Fibroblast of lung (primary cell): ENCODE results near the gene TNFAIP2. TPM values are rescaled to one million over a fixed set of nuclear protein-coding genes. Genes with fewer than 3 reads are reported as not detected.

Experiments
- DNase-seq, 2 donors: peaks; one replicate each; pipeline versions ENCODE4 v3.0.0 to v3.0.0-alpha.2; 2010; ENCODE audit warnings: low read depth in 2 of 2
- H2AFZ ChIP-seq: 2 replicates; pipeline ENCODE4 v1.5.1; 2012; ENCODE audit warnings: low read length, control low read depth, inconsistent platforms
- H3K27ac ChIP-seq: 2 replicates; pipeline ENCODE4 v1.5.1; 2011; ENCODE audit warnings: low read length, control low read depth; ENCODE audit not compliant: insufficient read depth
- H3K27me3 ChIP-seq: 2 replicates; pipeline ENCODE4 v1.5.1; 2011; ENCODE audit warnings: mild to moderate bottlenecking, low read length; ENCODE audit not compliant: control insufficient read depth, insufficient read depth
- H3K36me3 ChIP-seq: 2 replicates; pipeline ENCODE4 v1.5.1; 2011; ENCODE audit warnings: low read length; ENCODE audit not compliant: control insufficient read depth, insufficient read depth
- H3K4me1 ChIP-seq: 2 replicates; pipeline ENCODE4 v1.5.1; 2011; ENCODE audit warnings: low read length; ENCODE audit not compliant: control insufficient read depth, insufficient read depth; ENCODE audit errors: extremely low read depth
- H3K4me2 ChIP-seq: 2 replicates; pipeline ENCODE4 v1.5.1; 2011; ENCODE audit warnings: low read length, control low read depth; ENCODE audit not compliant: insufficient read depth; ENCODE audit errors: extremely low read depth
- H3K4me3 ChIP-seq, 4 experiments: fragments of 200-600 bp in 1 of 4; sonication (generic) in 1 of 4; replicated peaks in 1 of 4; 2 replicates each; pipeline ENCODE4 v1.5.1; 2011 to 2016; ENCODE audit warnings: low read length in 4 of 4, low read depth in 3 of 4, mild to moderate bottlenecking in 3 of 4, control low read depth in 2 of 4, inconsistent platforms in 1 of 4, mixed read lengths in 1 of 4; ENCODE audit not compliant: insufficient read depth in 1 of 4; ENCODE audit errors: control extremely low read depth in 1 of 4
- H3K79me2 ChIP-seq: 2 replicates; pipeline ENCODE4 v1.5.1; 2012; ENCODE audit warnings: mild to moderate bottlenecking, low read length, inconsistent platforms; ENCODE audit not compliant: control insufficient read depth, insufficient read depth
- H3K9ac ChIP-seq: 2 replicates; pipeline ENCODE4 v1.5.1; 2011; ENCODE audit warnings: mild to moderate bottlenecking, low read length, control low read depth; ENCODE audit not compliant: insufficient read depth
- H3K9me3 ChIP-seq: 2 replicates; pipeline ENCODE4 v1.5.1; 2012; ENCODE audit warnings: low read depth, low read length; ENCODE audit not compliant: control insufficient read depth, insufficient read depth
- H4K20me1 ChIP-seq: 2 replicates; pipeline ENCODE4 v1.5.1; 2011; ENCODE audit warnings: low read length; ENCODE audit not compliant: control insufficient read depth, insufficient read depth; ENCODE audit errors: extremely low read depth
- EZH2 ChIP-seq: IDR thresholded peaks from 2 replicates; pipeline ENCODE4 v1.5.1; 2012; ENCODE audit warnings: low read length, control low read depth, mild to moderate bottlenecking; ENCODE audit errors: missing control alignments
- polyA plus RNA-seq, 2 donors: library from polyadenylated mRNA; depleted of rRNA in 1 of 2; stranded (reverse) in 1 of 2; unstranded in 1 of 2; fragments of >200 nt; gene quantifications; 2 replicates each; pipeline ENCODE4 v1.2.1, GENCODE V29; 2011 to 2012; ENCODE audit warnings: missing spikeins in 1 of 2
- total RNA-seq: library from RNA; depleted of rRNA; stranded (reverse); fragments of >200 nt; gene quantifications from 2 replicates; pipeline ENCODE4 v1.2.1, GENCODE V29; 2014
- TF ChIP-seq, protein P1 (sequence below), 2 donors: IDR thresholded peaks in 1 of 2; conservative IDR thresholded peaks in 1 of 2; 1 replicate in 1 of 2; 2 replicates in 1 of 2; pipeline ENCODE4 v1.5.1; 2011 to 2012; ENCODE audit warnings: low read length in 2 of 2, control low read depth in 1 of 2, inconsistent platforms in 1 of 2, low read depth in 1 of 2, mild to moderate bottlenecking in 1 of 2

Gene TNFAIP2
- total and polyA plus RNA-seq, 2 donors (not counting 1 experiment from before 2014, with no cell fraction given) = 71.5 to 139 TPM

GRCh38 chr14:103133210-103134140 is 10.2 kb downstream of the TNFAIP2 start:
- Histone ChIP-seq H3K27me3 (no peaks in the 10 kb centered on the region), H3K27ac (no peak overlapping the region), H3K4me2 (no peak overlapping the region), H3K4me1 (peaks cover 12% of the 10 kb centered on the region), H3K9ac (no peak overlapping the region), H3K36me3 (peaks cover 30% of the 10 kb centered on the region), H2AFZ (no peak overlapping the region), H4K20me1 (no peaks in the 10 kb centered on the region), H3K4me3 (no peak overlapping the region), H3K79me2 (no peaks in the 10 kb centered on the region), H3K9me3 (no peaks in the 10 kb centered on the region)
- DNase-seq = no peak
- TF ChIP-seq, protein P1, sequence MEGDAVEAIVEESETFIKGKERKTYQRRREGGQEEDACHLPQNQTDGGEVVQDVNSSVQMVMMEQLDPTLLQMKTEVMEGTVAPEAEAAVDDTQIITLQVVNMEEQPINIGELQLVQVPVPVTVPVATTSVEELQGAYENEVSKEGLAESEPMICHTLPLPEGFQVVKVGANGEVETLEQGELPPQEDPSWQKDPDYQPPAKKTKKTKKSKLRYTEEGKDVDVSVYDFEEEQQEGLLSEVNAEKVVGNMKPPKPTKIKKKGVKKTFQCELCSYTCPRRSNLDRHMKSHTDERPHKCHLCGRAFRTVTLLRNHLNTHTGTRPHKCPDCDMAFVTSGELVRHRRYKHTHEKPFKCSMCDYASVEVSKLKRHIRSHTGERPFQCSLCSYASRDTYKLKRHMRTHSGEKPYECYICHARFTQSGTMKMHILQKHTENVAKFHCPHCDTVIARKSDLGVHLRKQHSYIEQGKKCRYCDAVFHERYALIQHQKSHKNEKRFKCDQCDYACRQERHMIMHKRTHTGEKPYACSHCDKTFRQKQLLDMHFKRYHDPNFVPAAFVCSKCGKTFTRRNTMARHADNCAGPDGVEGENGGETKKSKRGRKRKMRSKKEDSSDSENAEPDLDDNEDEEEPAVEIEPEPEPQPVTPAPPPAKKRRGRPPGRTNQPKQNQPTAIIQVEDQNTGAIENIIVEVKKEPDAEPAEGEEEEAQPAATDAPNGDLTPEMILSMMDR (conservative IDR thresholded peaks at IDR 0.05 in 1 of 2, IDR thresholded peaks at IDR 0.05 in 1 of 2; ENCODE audit: low read depth in 1 of 2, low read length in 2 of 2) = no peak
- no peak for TF ChIP-seq EZH2

DNA sequence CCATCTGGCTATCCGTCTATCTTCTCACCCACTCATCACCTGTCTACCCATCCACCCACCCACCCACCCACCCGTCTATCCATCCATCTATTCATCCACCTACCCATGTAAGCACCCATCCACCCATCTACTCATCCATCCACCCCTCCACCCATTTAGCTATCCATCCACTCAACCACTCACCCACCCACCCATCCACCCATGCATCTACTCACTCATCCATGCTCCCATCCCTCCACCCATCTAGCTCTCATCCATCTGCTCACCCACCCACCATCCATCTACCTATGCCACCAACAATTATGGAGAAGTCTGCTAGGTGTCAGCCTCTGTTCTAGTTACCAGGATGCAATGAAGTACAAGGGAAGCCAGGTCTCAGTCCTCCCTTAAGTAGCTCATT is 11.1 kb downstream of the TNFAIP2 start:
- no peak overlapping the region for H3K27ac ChIP-seq
- no peak for TF ChIP-seq EZH2
- TF ChIP-seq, protein P1 (conservative IDR thresholded peaks at IDR 0.05 in 1 of 2, IDR thresholded peaks at IDR 0.05 in 1 of 2; ENCODE audit: low read depth in 1 of 2, low read length in 2 of 2) = no peak

DNA sequence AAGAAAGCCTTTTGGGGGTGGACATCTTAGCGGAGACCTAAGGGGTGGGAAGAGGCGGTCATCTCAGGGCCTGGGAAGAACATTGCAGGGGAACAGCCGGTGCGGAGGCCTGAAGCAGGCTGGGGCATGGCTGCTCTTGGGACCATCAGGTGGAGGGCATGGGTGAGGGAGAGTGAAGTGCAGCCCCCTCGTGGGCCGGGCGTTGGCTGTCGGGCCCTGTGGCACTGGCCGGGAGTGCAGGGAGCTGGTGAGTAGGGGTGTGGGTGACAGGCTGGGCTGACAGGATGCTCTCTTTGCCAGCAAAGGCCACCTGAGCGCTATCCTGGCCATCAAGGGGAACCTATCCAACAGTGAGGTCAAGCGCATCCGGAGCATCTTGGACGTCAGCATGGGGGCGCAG is 11.7 kb downstream of the TNFAIP2 start:
- H3K27ac ChIP-seq = no peak overlapping the region
- no peaks in the 10 kb centered on the region for H3K9me3 ChIP-seq
- peaks cover 27% of the 10 kb centered on the region for H3K36me3 ChIP-seq
- no peak overlapping the region for H2AFZ ChIP-seq
- no peak for DNase-seq
- H3K4me2 ChIP-seq = no peak overlapping the region
- H3K4me3 ChIP-seq = no peak overlapping the region
- H3K79me2 ChIP-seq = no peaks in the 10 kb centered on the region
- H3K9ac ChIP-seq = no peak overlapping the region
- H4K20me1 ChIP-seq = no peaks in the 10 kb centered on the region
- H3K4me1 ChIP-seq = peaks cover 9% of the 10 kb centered on the region
- TF ChIP-seq, protein P1 (conservative IDR thresholded peaks at IDR 0.05 in 1 of 2, IDR thresholded peaks at IDR 0.05 in 1 of 2; ENCODE audit: low read depth in 1 of 2, low read length in 2 of 2) = no peak
- TF ChIP-seq EZH2 = no peak
- H3K27me3 ChIP-seq = no peaks in the 10 kb centered on the region

More for the DNA sequence above, 11.1 kb downstream of the TNFAIP2 start:
- Histone ChIP-seq H3K9ac (no peak overlapping the region), H3K4me1 (peaks cover 9% of the 10 kb centered on the region), H3K9me3 (no peaks in the 10 kb centered on the region), H2AFZ (no peak overlapping the region), H3K27me3 (no peaks in the 10 kb centered on the region), H4K20me1 (no peaks in the 10 kb centered on the region), H3K79me2 (no peaks in the 10 kb centered on the region), H3K4me2 (no peak overlapping the region), H3K36me3 (peaks cover 30% of the 10 kb centered on the region), H3K4me3 (no peak overlapping the region)
- DNase-seq = no peak
